ENCODE data around the gene C12orf57. TPM values are rescaled to one million over a fixed set of nuclear protein-coding genes. Genes with fewer than 3 reads are reported as not detected.

The C12orf57 gene
- total and polyA plus RNA-seq, 2 experiments from 2014 or later = 208 to 260 TPM

- Histone ChIP-seq H3K27me3 (no peaks in the 10 kb centered on the region), H3K36me3 (peaks cover 16% of the 10 kb centered on the region), H3K4me1 (ENCODE audit: low read depth) (no peaks in the 10 kb centered on the region), H3K4me3 (no peak overlapping the region), H3K27ac (no peak overlapping the region), H3K9me3 (ENCODE audit: low read depth) (no peaks in the 10 kb centered on the region)
- no peak for TF ChIP-seq CTCF (IDR thresholded peaks at IDR 0.05; ENCODE audit: low read depth, low read length)
- DNase-seq (ENCODE audit: low read depth in 1 of 2, low spot score in 1 of 2) = no peak
Measured at GRCh38 chr12:6982532-6982931, 38.7 kb downstream of the C12orf57 start.

- Histone ChIP-seq H3K36me3 (peaks cover 6% of the 10 kb centered on the region), H3K4me3 (no peak overlapping the region), H3K9me3 (ENCODE audit: low read depth) (no peaks in the 10 kb centered on the region), H3K27me3 (no peaks in the 10 kb centered on the region), H3K27ac (no peak overlapping the region), H3K4me1 (ENCODE audit: low read depth) (no peaks in the 10 kb centered on the region)
- no peak for TF ChIP-seq CTCF (IDR thresholded peaks at IDR 0.05; ENCODE audit: low read depth, low read length)
- DNase-seq (ENCODE audit: low read depth in 1 of 2, low spot score in 1 of 2) = no peak
Measured at GRCh38 chr12:6987956-6988553, 44.2 kb downstream of the C12orf57 start.

Other genes starting within 250 kb of the C12orf57 start
- gene PIANP, start 243.2 kb upstream of the C12orf57 start, total RNA-seq = 0.36 and 5.5 TPM in 2 replicates
- gene PIANP, start 243.2 kb upstream of the C12orf57 start, polyA plus RNA-seq = 4.1 and 5.0 TPM in 2 replicates
- gene COPS7A, start 220.0 kb upstream of the C12orf57 start, total RNA-seq = 71.0 and 82.1 TPM in 2 replicates
- 97.7 and 108 TPM in 2 replicates for gene COPS7A, start 220.0 kb upstream of the C12orf57 start, polyA plus RNA-seq
- gene MLF2, start 190.9 kb upstream of the C12orf57 start, total RNA-seq = 342 and 449 TPM in 2 replicates
- 575 and 592 TPM in 2 replicates for gene MLF2, start 190.9 kb upstream of the C12orf57 start, polyA plus RNA-seq
- gene PTMS, start 177.7 kb upstream of the C12orf57 start, total RNA-seq = 194 and 290 TPM in 2 replicates
- 426 and 467 TPM in 2 replicates for gene PTMS, start 177.7 kb upstream of the C12orf57 start, polyA plus RNA-seq
- 0.15 TPM in 1 of 2 replicates, not detected in the other for gene LAG3, start 171.5 kb upstream of the C12orf57 start, total RNA-seq
- gene LAG3, start 171.5 kb upstream of the C12orf57 start, polyA plus RNA-seq = 0.34 TPM in 1 of 2 replicates, not detected in the other
- gene CD4, start 154.5 kb upstream of the C12orf57 start, total RNA-seq = 3.1 and 3.3 TPM in 2 replicates
- 5.2 and 5.9 TPM in 2 replicates for gene CD4, start 154.5 kb upstream of the C12orf57 start, polyA plus RNA-seq
- gene GPR162, start 122.2 kb upstream of the C12orf57 start, total RNA-seq = 41.1 and 51.0 TPM in 2 replicates
- 29.2 and 38.6 TPM in 2 replicates for gene GPR162, start 122.2 kb upstream of the C12orf57 start, polyA plus RNA-seq
- 11.6 and 19.7 TPM in 2 replicates for gene P3H3, start 115.6 kb upstream of the C12orf57 start, total RNA-seq
- gene P3H3, start 115.6 kb upstream of the C12orf57 start, polyA plus RNA-seq = 13.7 and 18.2 TPM in 2 replicates
- 3.0 and 5.2 TPM in 2 replicates for gene GNB3, start 103.1 kb upstream of the C12orf57 start, total RNA-seq
- 1.7 and 2.1 TPM in 2 replicates for gene GNB3, start 103.1 kb upstream of the C12orf57 start, polyA plus RNA-seq
- 11.5 and 42.8 TPM in 2 replicates for gene CDCA3, start 92.7 kb upstream of the C12orf57 start, total RNA-seq
- gene CDCA3, start 92.7 kb upstream of the C12orf57 start, polyA plus RNA-seq = 10.4 and 84.9 TPM in 2 replicates
- 145 and 150 TPM in 2 replicates for gene USP5, start 91.9 kb upstream of the C12orf57 start, total RNA-seq
- gene USP5, start 91.9 kb upstream of the C12orf57 start, polyA plus RNA-seq = 156 TPM in 2 replicates
- 1,963 and 2,650 TPM in 2 replicates for gene TPI1, start 76.5 kb upstream of the C12orf57 start, total RNA-seq
- 3,554 and 4,448 TPM in 2 replicates for gene TPI1, start 76.5 kb upstream of the C12orf57 start, polyA plus RNA-seq
- 11.6 and 12.3 TPM in 2 replicates for gene SPSB2, start 70.7 kb upstream of the C12orf57 start, total RNA-seq
- 13.5 and 15.6 TPM in 2 replicates for gene SPSB2, start 70.7 kb upstream of the C12orf57 start, polyA plus RNA-seq
- gene LRRC23, start 39.2 kb upstream of the C12orf57 start, total RNA-seq = 17.5 and 18.8 TPM in 2 replicates
- gene LRRC23, start 39.2 kb upstream of the C12orf57 start, polyA plus RNA-seq = 23.7 and 24.8 TPM in 2 replicates
- gene ENO2, start 29.4 kb upstream of the C12orf57 start, total RNA-seq = 56.2 and 87.7 TPM in 2 replicates
- gene ENO2, start 29.4 kb upstream of the C12orf57 start, polyA plus RNA-seq = 133 and 154 TPM in 2 replicates
- 28.1 and 46.4 TPM in 2 replicates for gene ATN1, start 16.1 kb upstream of the C12orf57 start, total RNA-seq
- gene ATN1, start 16.1 kb upstream of the C12orf57 start, polyA plus RNA-seq = 22.8 and 37.8 TPM in 2 replicates
- not detected in 2 replicates for gene RNU7-1, start 206 bp upstream of the C12orf57 start, total RNA-seq
- gene RNU7-1, start 206 bp upstream of the C12orf57 start, polyA plus RNA-seq = not detected in 2 replicates
- gene PTPN6, start 7.3 kb downstream of the C12orf57 start, total RNA-seq = 17.4 and 19.2 TPM in 2 replicates
- gene PTPN6, start 7.3 kb downstream of the C12orf57 start, polyA plus RNA-seq = 25.2 and 28.4 TPM in 2 replicates
- 350 and 388 TPM in 2 replicates for gene PHB2, start 26.6 kb downstream of the C12orf57 start, total RNA-seq
- gene PHB2, start 26.6 kb downstream of the C12orf57 start, polyA plus RNA-seq = 181 and 228 TPM in 2 replicates
- gene EMG1, start 26.9 kb downstream of the C12orf57 start, total RNA-seq = 15.7 and 21.5 TPM in 2 replicates
- gene EMG1, start 26.9 kb downstream of the C12orf57 start, polyA plus RNA-seq = 29.7 and 39.2 TPM in 2 replicates
- 12.0 and 15.8 TPM in 2 replicates for gene LPCAT3, start 74.5 kb downstream of the C12orf57 start, total RNA-seq
- gene LPCAT3, start 74.5 kb downstream of the C12orf57 start, polyA plus RNA-seq = 31.4 and 37.8 TPM in 2 replicates
- gene C1S, start 116.7 kb downstream of the C12orf57 start, total RNA-seq = 3.0 and 5.0 TPM in 2 replicates
- gene C1S, start 116.7 kb downstream of the C12orf57 start, polyA plus RNA-seq = 7.3 and 9.3 TPM in 2 replicates
- gene C1R, start 148.4 kb downstream of the C12orf57 start, total RNA-seq = 2.4 and 3.6 TPM in 2 replicates
- gene C1R, start 148.4 kb downstream of the C12orf57 start, polyA plus RNA-seq = 1.5 and 3.4 TPM in 2 replicates
- gene C1RL, start 165.2 kb downstream of the C12orf57 start, total RNA-seq = 18.4 and 32.4 TPM in 2 replicates
- gene C1RL, start 165.2 kb downstream of the C12orf57 start, polyA plus RNA-seq = 12.2 and 14.3 TPM in 2 replicates
- 0.95 and 8.9 TPM in 2 replicates for gene RBP5, start 184.9 kb downstream of the C12orf57 start, total RNA-seq
- gene RBP5, start 184.9 kb downstream of the C12orf57 start, polyA plus RNA-seq = 1.5 and 4.1 TPM in 2 replicates
- 32.0 and 35.5 TPM in 2 replicates for gene CLSTN3, start 186.3 kb downstream of the C12orf57 start, total RNA-seq
- gene CLSTN3, start 186.3 kb downstream of the C12orf57 start, polyA plus RNA-seq = 14.0 and 27.2 TPM in 2 replicates
- gene PEX5, start 245.7 kb downstream of the C12orf57 start, total RNA-seq = 41.7 and 50.1 TPM in 2 replicates
- gene PEX5, start 245.7 kb downstream of the C12orf57 start, polyA plus RNA-seq = 20.4 and 20.8 TPM in 2 replicates